ENCODE data around the gene DEPDC1B. TPM values are rescaled to one million over a fixed set of nuclear protein-coding genes. Genes with fewer than 3 reads are reported as not detected.
"Not testable (repeated sequence)": the region's sequence is repeated elsewhere in the genome, so short reads cannot be mapped to it uniquely, and the experiment has no call there.

The DEPDC1B gene
- total and polyA plus RNA-seq, 2 of the 8 experiments (the other 6 are each of a cell fraction or from before 2014, with no cell fraction given), result 30.8 to 67.4 TPM

- H3K56ac ChIP-seq (replicated peaks; ENCODE audit: insufficient read length, low read depth, low read length); H4K91ac ChIP-seq (replicated peaks; ENCODE audit: insufficient read length, low read length); H3K4me1 ChIP-seq (replicated peaks in 1 of 4; ENCODE audit: control insufficient read depth in 3 of 4, insufficient read depth in 4 of 4, low read length in 3 of 4); H4K20me1 ChIP-seq (replicated peaks in 1 of 2; ENCODE audit: control insufficient read depth in 1 of 2, insufficient read depth in 2 of 2, low read length in 2 of 2); H2BK12ac ChIP-seq (ENCODE audit: low read depth, low read length); H3K9ac ChIP-seq (replicated peaks in 1 of 4; ENCODE audit: extremely low read depth in 1 of 4, low read depth in 3 of 4, low read length in 3 of 4); H3K27me3 ChIP-seq (replicated peaks in 1 of 4; ENCODE audit: control insufficient read depth in 3 of 4, extremely low read depth in 1 of 4, insufficient read depth in 3 of 4, low read length in 3 of 4); H3K4ac ChIP-seq (replicated peaks; ENCODE audit: insufficient read length, low read depth, low read length); H2AK5ac ChIP-seq (ENCODE audit: low read depth, low read length); H4K5ac ChIP-seq (ENCODE audit: insufficient read length, low read depth, low read length); H3K4me2 ChIP-seq (ENCODE audit: insufficient read depth in 1 of 2, low read depth in 2 of 2, low read length in 2 of 2); H3K18ac ChIP-seq (ENCODE audit: extremely low read depth, low read length); H3K14ac ChIP-seq (ENCODE audit: insufficient read length); H2BK120ac ChIP-seq (replicated peaks; ENCODE audit: low read depth, low read length); H2BK5ac ChIP-seq (ENCODE audit: low read depth, low read length); H2BK15ac ChIP-seq (ENCODE audit: low read length); H3K79me2 ChIP-seq (ENCODE audit: control insufficient read depth in 1 of 2, insufficient read depth in 2 of 2, low read length in 2 of 2); DNase-seq (ENCODE audit: low read depth in 1 of 2, low spot score in 2 of 2); H3K27ac ChIP-seq (ENCODE audit: low read depth, low read length); CTCF ChIA-PET (ENCODE audit: partially characterized antibody); H3K36me3 ChIP-seq (ENCODE audit: control insufficient read depth in 2 of 4, insufficient read depth in 4 of 4, low read length in 3 of 4); H3K79me1 ChIP-seq (ENCODE audit: low read depth, low read length); POLR2A ChIA-PET (ENCODE audit: partially characterized antibody); H3K23ac ChIP-seq (ENCODE audit: insufficient read length); H3K23me2 ChIP-seq (ENCODE audit: low read depth, low read length); H3K4me3 ChIP-seq (ENCODE audit: extremely low read depth in 1 of 4, insufficient read depth in 2 of 4, low read depth in 3 of 4, low read length in 4 of 4); H2BK20ac ChIP-seq (ENCODE audit: low read length); H4K8ac ChIP-seq (ENCODE audit: extremely low read depth, insufficient read depth, low read length); H2AFZ ChIP-seq (ENCODE audit: low read length); FAIRE-seq: not testable (repeated sequence)
- 93% methylated on average over 2 of the region's 2 CpGs; no CpG with 5 or more reads in 1 of the 2 experiments for WGBS, 2 experiments (ENCODE audit: extremely low coverage in 1 of 2, insufficient coverage in 1 of 2, insufficient read length in 1 of 2, insufficient replicate concordance in 2 of 2, low coverage in 1 of 2, low lambda C conversion rate in 2 of 2, missing lambda C conversion rate in 1 of 2)
- peaks cover 7 to 12% of the 10 kb centered on the region in 2 experiments for H3K9me3 ChIP-seq (ENCODE audit: insufficient read depth in 2 of 2, low read depth in 1 of 2, low read length in 1 of 2)
Observed at GRCh38 chr5:60553291-60553690, 146.7 kb downstream of the DEPDC1B start.

All from H1 (cell line).